ENCODE measurements around the gene CACNA2D3.

GRCh38 chr3:54935869-54936268, 813.5 kb downstream of the CACNA2D3 start:
- no peak for TF ChIP-seq EZH2 (IDR thresholded peaks at IDR 0.05; ENCODE audit: insufficient read depth, low read length)
- no peak for TF ChIP-seq CTCF (IDR thresholded peaks at IDR 0.05; ENCODE audit: insufficient read depth, low read depth, low read length)
